K562 (cell line): ENCODE results near the gene BET1L. TPM values are rescaled to one million over a fixed set of nuclear protein-coding genes. Genes with fewer than 3 reads are reported as not detected.

Experiments used
- CXXC5 ChIP-seq: fragments of 250-450 bp; sonication (Bioruptor Pico); IDR thresholded peaks from 2 replicates; pipeline ENCODE4 v1.8.0; 2022; ENCODE audit warnings: inconsistent platforms, mild to moderate bottlenecking, moderate library complexity
- HDAC1 ChIP-seq, 2 experiments: fragments of 450-650 bp; IDR thresholded peaks; 2 replicates each; pipeline ENCODE4 v1.6.1; 2016 to 2017; ENCODE audit warnings: inconsistent platforms in 1 of 2, mild to moderate bottlenecking in 1 of 2, moderate library complexity in 1 of 2
- HNRNPH1 ChIP-seq: fragments of 200-400 bp; formaldehyde crosslinking; optimal IDR thresholded peaks from 2 replicates; pipeline ENCODE3; 2017; ENCODE audit warnings: low read depth, mild to moderate bottlenecking, low read length, moderate library complexity
- JUNB ChIP-seq: fragments of 450-650 bp; formaldehyde crosslinking; conservative IDR thresholded peaks from 2 replicates; pipeline ENCODE4 v1.4.0; 2020; ENCODE audit warnings: mild to moderate bottlenecking
- KDM2B ChIP-seq: fragments of 250-450 bp; sonication (Bioruptor Pico); IDR thresholded peaks from 2 replicates; pipeline ENCODE4 v1.8.0; 2021; ENCODE audit warnings: mild to moderate bottlenecking, moderate library complexity
- KLF1 ChIP-seq: fragments of 450-650 bp; IDR thresholded peaks from 2 replicates; pipeline ENCODE4 v1.6.1; 2016; ENCODE audit warnings: missing genetic modification characterization, missing compliant biosample characterization
- LARP7 ChIP-seq: fragments of 450-650 bp; IDR thresholded peaks from 2 replicates; pipeline ENCODE4 v1.6.1; 2016
- MTA2 ChIP-seq: fragments of 450-650 bp; IDR thresholded peaks from 2 replicates; pipeline ENCODE4 v1.6.1; 2016; ENCODE audit warnings: low read depth
- NCOA1 ChIP-seq: fragments of 450-650 bp; IDR thresholded peaks from 2 replicates; pipeline ENCODE4 v1.6.1; 2016; ENCODE audit warnings: low read depth
- NR2F6 ChIP-seq: fragments of 450-650 bp; formaldehyde crosslinking; IDR thresholded peaks from 2 replicates; pipeline ENCODE4 v1.4.0; 2020; ENCODE audit warnings: mild to moderate bottlenecking
- PPARD ChIP-seq: fragments of 250-450 bp; sonication (Bioruptor Pico); IDR thresholded peaks from 2 replicates; pipeline ENCODE4 v1.8.0; 2022; ENCODE audit warnings: inconsistent platforms, mild to moderate bottlenecking, moderate library complexity
- SAFB2 ChIP-seq: fragments of 200-400 bp; formaldehyde crosslinking; IDR thresholded peaks from 2 replicates; pipeline ENCODE4 v1.6.1; 2018; ENCODE audit warnings: borderline replicate concordance, low read length, low read depth, moderate library complexity; ENCODE audit not compliant: severe bottlenecking
- SMAD4 ChIP-seq: fragments of 250-450 bp; sonication (Bioruptor Pico); conservative IDR thresholded peaks from 2 replicates; pipeline ENCODE4 v1.8.0; 2021; ENCODE audit warnings: inconsistent platforms, mild to moderate bottlenecking, moderate library complexity
- SMARCE1 ChIP-seq: fragments of 450-650 bp; IDR thresholded peaks from 2 replicates; pipeline ENCODE4 v1.7.1; 2016; ENCODE audit warnings: mild to moderate bottlenecking
- TCF15 ChIP-seq: fragments of 250-450 bp; sonication (Bioruptor Pico); IDR thresholded peaks from 2 replicates; pipeline ENCODE4 v1.8.0; 2022; ENCODE audit warnings: moderate library complexity, mild to moderate bottlenecking, inconsistent platforms
- ZC3H8 ChIP-seq: fragments of 450-650 bp; IDR thresholded peaks from 2 replicates; pipeline ENCODE4 v1.6.1; 2017
- ZNF212 ChIP-seq: fragments of 450-650 bp; formaldehyde crosslinking; IDR thresholded peaks from 2 replicates; pipeline ENCODE4 v1.4.0; 2020; ENCODE audit warnings: mild to moderate bottlenecking
- ZNF239 ChIP-seq: fragments of 250-450 bp; sonication (Bioruptor Pico); IDR thresholded peaks from 2 replicates; pipeline ENCODE4 v1.4.0; 2020; ENCODE audit warnings: mild to moderate bottlenecking
- ZNF507 ChIP-seq: conservative IDR thresholded peaks from 2 replicates; pipeline ENCODE4 v1.6.1; 2017; ENCODE audit warnings: missing genetic modification characterization, missing compliant biosample characterization
- ZNF57 ChIP-seq: fragments of 450-650 bp; formaldehyde crosslinking; IDR thresholded peaks from 2 replicates; pipeline ENCODE4 v1.4.0; 2020; ENCODE audit warnings: mild to moderate bottlenecking, moderate library complexity
- ZNF764 ChIP-seq: fragments of 250-450 bp; sonication (Bioruptor Pico); IDR thresholded peaks from 2 replicates; pipeline ENCODE4 v1.4.0; 2020; ENCODE audit warnings: low read depth, mild to moderate bottlenecking, moderate library complexity
- polyA plus RNA-seq, 8 experiments: library from polyadenylated mRNA; depleted of rRNA in 4 of 8; stranded (reverse) in 5 of 8; unstranded in 3 of 8; fragments of >200 nt; fragmentation: Nextera tagmentation in 2 of 8; fragmentation: Illumina TruSeq in 1 of 8; extraction: Ambion mirVana in 2 of 8; extraction: Trizol in 1 of 8; gene quantifications; 2 replicates each; pipeline versions ENCODE4 v1.2.1 to v1.2.3, GENCODE V29; 2011 to 2014; ENCODE audit warnings: inconsistent platforms in 1 of 8, missing spikeins in 1 of 8
- total RNA-seq, 7 experiments: library from RNA; depleted of rRNA in 6 of 7; stranded (reverse); fragments of >200 nt in 6 of 7; fragmentation: Illumina TruSeq in 2 of 7; extraction: Trizol in 2 of 7; gene quantifications; 2 replicates each; pipeline versions ENCODE4 v1.2.1 to v1.2.3, GENCODE V29; 2011 to 2021; ENCODE audit warnings: low replicate concordance in 1 of 7
- TF ChIP-seq, protein P1 (sequence below): fragments of 150-350 bp; IDR thresholded peaks from 2 replicates; pipeline ENCODE4 v1.6.1; 2014; ENCODE audit warnings: low read depth, mild to moderate bottlenecking, low read length, borderline replicate concordance
- TF ChIP-seq, protein P2 (sequence below): fragments of 200-400 bp; formaldehyde crosslinking; IDR thresholded peaks from 2 replicates; pipeline ENCODE4 v1.6.1; 2017; ENCODE audit warnings: mild to moderate bottlenecking, low read depth, low read length, moderate library complexity
- TF ChIP-seq, protein P3 (sequence below): fragments of 250-450 bp; sonication (Bioruptor Pico); IDR thresholded peaks from 2 replicates; pipeline ENCODE4 v1.4.0; 2020; ENCODE audit warnings: borderline replicate concordance

BET1L gene
- total and polyA plus RNA-seq, 9 of the 15 experiments (the other 6 are each of a cell fraction or from before 2014, with no cell fraction given) = 9.9 to 69.1 (median 19.9) TPM

DNA sequence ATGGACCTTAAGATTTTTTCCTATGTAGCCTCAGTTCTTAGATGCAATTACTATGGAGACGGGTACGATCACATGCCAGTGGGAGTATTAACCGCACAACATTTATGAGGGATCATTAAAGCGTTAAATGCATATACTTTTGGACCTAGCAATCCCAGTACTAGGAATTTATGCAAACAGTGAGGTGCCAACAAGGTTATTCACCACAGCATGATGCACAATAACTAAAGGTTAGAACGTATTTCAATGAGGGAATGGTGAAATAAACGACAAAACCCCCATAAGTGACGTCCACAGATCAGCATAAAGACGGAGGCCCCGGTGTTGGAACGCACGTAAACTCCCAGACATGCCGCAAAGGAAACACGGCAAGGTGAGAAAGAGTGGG lies 28.4 kb upstream of the BET1L start (continued):
- TF ChIP-seq, protein P1, sequence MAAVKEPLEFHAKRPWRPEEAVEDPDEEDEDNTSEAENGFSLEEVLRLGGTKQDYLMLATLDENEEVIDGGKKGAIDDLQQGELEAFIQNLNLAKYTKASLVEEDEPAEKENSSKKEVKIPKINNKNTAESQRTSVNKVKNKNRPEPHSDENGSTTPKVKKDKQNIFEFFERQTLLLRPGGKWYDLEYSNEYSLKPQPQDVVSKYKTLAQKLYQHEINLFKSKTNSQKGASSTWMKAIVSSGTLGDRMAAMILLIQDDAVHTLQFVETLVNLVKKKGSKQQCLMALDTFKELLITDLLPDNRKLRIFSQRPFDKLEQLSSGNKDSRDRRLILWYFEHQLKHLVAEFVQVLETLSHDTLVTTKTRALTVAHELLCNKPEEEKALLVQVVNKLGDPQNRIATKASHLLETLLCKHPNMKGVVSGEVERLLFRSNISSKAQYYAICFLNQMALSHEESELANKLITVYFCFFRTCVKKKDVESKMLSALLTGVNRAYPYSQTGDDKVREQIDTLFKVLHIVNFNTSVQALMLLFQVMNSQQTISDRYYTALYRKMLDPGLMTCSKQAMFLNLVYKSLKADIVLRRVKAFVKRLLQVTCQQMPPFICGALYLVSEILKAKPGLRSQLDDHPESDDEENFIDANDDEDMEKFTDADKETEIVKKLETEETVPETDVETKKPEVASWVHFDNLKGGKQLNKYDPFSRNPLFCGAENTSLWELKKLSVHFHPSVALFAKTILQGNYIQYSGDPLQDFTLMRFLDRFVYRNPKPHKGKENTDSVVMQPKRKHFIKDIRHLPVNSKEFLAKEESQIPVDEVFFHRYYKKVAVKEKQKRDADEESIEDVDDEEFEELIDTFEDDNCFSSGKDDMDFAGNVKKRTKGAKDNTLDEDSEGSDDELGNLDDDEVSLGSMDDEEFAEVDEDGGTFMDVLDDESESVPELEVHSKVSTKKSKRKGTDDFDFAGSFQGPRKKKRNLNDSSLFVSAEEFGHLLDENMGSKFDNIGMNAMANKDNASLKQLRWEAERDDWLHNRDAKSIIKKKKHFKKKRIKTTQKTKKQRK = no peak
- no peak for TF ChIP-seq ZNF764
- TF ChIP-seq, protein P2, sequence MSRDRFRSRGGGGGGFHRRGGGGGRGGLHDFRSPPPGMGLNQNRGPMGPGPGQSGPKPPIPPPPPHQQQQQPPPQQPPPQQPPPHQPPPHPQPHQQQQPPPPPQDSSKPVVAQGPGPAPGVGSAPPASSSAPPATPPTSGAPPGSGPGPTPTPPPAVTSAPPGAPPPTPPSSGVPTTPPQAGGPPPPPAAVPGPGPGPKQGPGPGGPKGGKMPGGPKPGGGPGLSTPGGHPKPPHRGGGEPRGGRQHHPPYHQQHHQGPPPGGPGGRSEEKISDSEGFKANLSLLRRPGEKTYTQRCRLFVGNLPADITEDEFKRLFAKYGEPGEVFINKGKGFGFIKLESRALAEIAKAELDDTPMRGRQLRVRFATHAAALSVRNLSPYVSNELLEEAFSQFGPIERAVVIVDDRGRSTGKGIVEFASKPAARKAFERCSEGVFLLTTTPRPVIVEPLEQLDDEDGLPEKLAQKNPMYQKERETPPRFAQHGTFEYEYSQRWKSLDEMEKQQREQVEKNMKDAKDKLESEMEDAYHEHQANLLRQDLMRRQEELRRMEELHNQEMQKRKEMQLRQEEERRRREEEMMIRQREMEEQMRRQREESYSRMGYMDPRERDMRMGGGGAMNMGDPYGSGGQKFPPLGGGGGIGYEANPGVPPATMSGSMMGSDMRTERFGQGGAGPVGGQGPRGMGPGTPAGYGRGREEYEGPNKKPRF = no peak
- no peak for TF ChIP-seq MTA2
- no peak for TF ChIP-seq PPARD (CRISPR knock-in tag)
- no peak for TF ChIP-seq SAFB2
- TF ChIP-seq SMARCE1 = peak; percentile 30; the same call in 1 of the 2 replicates
- no peak for TF ChIP-seq TCF15
- no peak for TF ChIP-seq ZNF239 (CRISPR knock-in tag)
- no peak for TF ChIP-seq NR2F6 (CRISPR knock-in tag)
- TF ChIP-seq KLF1 (tag) = no peak
- TF ChIP-seq JUNB (CRISPR knock-in tag) = no peak
- TF ChIP-seq ZNF507 = no peak
- no peak; the same call in 1 of the 2 replicates for TF ChIP-seq SMAD4 (CRISPR knock-in tag)
- TF ChIP-seq HNRNPH1 = no peak
- TF ChIP-seq NCOA1 = no peak
- TF ChIP-seq ZNF57 (CRISPR knock-in tag) = no peak
- TF ChIP-seq LARP7 = no peak
- 0 out of 4 replicates have a peak, but pooled peaks of 1 of the 2 experiments have one; percentile 60 for TF ChIP-seq HDAC1 (IDR thresholded peaks at IDR 0.05)
- TF ChIP-seq CXXC5 (CRISPR knock-in tag) = peak; percentile 12
- TF ChIP-seq ZC3H8 = no peak
- no peak for TF ChIP-seq KDM2B (CRISPR knock-in tag)
- TF ChIP-seq, protein P3, sequence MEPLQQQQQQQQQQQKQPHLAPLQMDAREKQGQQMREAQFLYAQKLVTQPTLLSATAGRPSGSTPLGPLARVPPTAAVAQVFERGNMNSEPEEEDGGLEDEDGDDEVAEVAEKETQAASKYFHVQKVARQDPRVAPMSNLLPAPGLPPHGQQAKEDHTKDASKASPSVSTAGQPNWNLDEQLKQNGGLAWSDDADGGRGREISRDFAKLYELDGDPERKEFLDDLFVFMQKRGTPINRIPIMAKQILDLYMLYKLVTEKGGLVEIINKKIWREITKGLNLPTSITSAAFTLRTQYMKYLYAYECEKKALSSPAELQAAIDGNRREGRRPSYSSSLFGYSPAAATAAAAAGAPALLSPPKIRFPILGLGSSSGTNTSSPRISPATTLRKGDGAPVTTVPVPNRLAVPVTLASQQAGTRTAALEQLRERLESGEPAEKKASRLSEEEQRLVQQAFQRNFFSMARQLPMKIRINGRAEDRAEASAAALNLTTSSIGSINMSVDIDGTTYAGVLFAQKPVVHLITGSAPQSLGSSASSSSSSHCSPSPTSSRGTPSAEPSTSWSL (CRISPR knock-in tag) = no peak
- TF ChIP-seq ZNF212 = no peak
